HG02642 (cell line): ENCODE results near the gene ATG13.

ENCODE experiments used
- ATAC-seq: cut with Tn5 transposase; IDR thresholded peaks from one replicate; pipeline ENCODE4 v1.9.1; 2021; ENCODE audit warnings: mild to moderate bottlenecking; ENCODE audit not compliant: unreplicated experiment, poor library complexity

ATG13 gene

GRCh38 chr11:46604796-46605195, 12.6 kb upstream of the ATG13 start:
- ATAC-seq = no peak

GRCh38 chr11:46607516-46607915, 9.8 kb upstream of the ATG13 start:
- no peak for ATAC-seq

DNA sequence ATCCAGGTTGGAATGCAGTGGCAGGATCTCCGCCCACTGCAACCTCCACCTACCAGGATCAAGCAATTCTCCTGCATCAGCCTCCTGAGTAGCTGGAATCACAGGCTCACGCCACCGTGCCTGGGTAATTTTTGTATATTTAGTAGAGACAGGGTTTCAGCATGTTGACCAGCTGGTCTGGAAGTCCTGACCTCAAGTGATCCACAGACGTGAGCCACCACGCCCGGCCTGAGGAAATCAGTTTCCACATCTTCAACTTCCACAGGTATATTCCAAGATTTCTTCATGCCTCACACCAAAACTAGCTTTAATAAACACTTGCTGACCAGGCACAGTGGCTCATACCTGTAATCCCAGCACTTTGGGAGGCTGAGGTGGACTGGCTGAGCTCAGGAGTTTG, 8.0 kb upstream of the ATG13 start:
- no peak for ATAC-seq

DNA sequence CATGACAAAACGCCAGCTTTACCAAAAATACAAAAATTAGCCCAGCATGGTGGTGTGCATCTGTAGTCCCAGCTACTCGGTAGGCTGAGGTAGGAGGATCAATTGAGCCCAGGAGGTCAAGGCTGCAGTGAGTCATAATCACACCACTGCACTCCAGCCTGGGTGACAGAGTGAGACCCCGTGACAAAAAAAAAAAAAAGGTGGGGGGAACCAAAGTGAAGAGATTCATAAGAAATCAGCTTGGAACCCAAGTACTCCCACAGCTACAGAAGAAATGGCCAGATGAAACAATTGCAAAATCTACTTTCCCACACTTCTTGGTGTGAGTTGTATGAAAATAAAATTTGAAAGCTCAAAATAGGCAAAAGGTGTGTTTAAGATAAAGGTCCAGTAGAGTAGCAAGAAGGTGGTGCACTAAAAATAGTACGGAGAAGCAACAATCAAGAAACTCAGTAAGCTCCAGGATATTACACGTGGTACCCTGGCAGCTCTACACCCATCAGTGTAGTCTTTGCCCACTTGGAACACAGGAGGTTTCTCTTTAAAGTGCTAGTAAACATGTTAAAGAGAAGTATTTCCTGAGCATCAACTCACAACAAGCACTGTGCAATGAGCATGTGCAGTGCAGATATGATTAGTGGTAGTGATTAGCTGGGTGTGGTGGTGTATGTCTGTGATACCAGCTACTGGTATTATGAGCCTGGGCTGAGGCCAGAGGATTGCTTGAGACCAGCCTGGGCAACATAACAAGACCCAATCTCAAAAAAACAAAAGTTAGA, 5.6 kb upstream of the ATG13 start:
- ATAC-seq = no peak

DNA sequence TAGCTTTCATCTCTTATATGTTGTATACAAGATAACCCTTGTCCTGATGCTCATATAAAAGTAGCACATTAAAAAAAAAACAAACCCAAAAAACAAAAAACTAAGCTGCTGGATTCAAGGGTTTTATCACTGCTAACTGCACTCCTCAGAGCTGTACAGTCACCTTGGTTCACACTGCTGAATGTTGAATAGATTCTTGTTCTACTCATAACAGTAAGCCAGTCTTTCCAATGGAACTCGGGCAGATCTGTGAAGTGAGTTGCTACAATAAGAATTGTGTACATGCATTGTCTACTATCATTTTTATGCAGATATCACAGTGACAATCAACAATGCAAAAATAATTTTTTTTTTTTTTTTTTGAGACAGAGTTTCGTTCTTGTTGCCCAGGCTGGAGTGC, 5.0 kb upstream of the ATG13 start:
- ATAC-seq = no peak

DNA sequence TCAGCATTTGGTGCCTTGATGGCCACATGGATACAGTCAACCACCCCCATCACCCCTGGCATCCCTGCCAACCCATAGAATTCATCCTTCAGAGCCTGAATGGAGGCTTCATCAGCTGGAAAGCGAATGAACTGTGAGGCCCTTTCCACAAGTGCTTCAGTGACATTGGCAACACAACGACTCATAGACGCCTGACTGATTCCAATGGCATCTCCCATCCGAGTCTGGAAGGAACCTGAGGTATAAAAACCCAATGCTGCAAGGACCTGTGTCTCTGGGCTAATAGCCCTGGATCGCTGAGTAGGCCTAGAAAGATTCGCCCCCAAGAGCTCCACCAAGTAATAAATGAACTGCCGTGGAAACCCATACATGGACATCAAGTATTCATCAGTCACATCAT, 1.6 kb upstream of the ATG13 start:
- no peak for ATAC-seq

DNA sequence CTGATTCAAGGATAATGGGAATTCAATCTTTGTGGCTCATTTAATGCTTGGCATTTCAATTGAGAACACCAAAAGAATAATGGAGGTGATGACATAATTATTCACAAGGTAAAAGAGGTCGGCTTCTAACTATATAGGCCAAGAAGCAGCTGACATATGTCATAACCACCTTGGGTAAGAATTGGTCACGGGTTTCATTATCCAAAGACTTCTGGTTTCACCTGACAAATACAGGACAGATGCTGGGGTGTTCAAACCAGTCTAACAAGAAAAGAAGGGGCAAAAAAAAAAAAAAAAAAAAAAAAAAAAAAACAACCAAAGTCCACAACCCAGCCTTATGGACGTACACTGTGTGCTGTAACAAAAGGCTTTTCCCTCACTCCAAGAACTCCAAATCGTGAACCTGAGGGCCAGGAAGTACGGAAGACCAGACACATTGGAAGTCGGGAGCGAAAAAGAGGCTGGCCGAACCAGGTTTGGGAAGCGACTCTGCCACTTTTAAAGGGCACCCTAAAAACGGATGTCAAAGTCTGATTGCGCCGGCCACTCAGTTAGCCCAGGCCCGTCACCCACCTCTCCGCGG, 711 bp upstream of the ATG13 start:
- no peak for ATAC-seq

- no peak for ATAC-seq
Measured at GRCh38 chr11:46617972-46618314, 590 bp downstream of the ATG13 start.

- ATAC-seq = no peak
Measured at GRCh38 chr11:46618837-46619236, 1.5 kb downstream of the ATG13 start.

GRCh38 chr11:46625406-46625805, 8.1 kb downstream of the ATG13 start:
- ATAC-seq = no peak

DNA sequence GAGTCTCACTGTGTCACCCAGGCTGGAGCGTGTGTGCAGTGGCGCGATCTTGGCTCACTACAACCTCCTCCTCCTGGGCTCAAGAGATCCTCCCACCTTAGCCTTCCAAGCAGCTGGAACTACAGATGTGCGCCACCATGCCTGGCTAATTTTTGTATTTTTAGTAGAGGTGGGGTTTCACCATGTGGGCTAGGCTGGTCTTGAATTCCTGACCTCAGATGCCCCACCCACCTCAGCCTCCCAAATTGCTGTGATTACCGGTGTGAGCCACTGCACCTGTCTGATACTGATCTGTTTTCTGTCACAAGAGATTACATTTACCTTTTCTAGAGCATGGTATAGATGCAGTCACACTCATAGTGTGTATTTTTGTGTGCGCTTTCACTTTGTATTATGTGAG, 11.6 kb downstream of the ATG13 start:
- no peak for ATAC-seq

DNA sequence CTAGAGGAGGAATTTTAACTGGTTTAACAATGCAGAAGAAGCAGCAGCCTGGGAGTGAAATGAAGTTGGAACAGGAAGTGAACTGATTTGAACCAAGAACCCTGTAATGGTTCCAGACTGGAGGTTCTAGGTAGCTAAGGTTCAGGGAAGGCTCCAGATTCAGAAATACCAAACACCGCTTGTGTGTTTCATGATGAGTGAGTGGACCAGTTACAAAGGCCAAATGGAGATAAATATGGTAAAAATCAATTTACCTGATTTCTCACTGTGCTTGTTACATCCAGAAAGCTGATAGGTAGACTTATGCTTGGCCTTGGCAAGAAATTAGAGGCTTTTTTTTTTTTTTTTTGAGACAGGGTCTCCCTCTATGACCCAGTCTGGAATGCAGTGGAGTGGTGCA, 12.9 kb downstream of the ATG13 start:
- ATAC-seq = no peak

DNA sequence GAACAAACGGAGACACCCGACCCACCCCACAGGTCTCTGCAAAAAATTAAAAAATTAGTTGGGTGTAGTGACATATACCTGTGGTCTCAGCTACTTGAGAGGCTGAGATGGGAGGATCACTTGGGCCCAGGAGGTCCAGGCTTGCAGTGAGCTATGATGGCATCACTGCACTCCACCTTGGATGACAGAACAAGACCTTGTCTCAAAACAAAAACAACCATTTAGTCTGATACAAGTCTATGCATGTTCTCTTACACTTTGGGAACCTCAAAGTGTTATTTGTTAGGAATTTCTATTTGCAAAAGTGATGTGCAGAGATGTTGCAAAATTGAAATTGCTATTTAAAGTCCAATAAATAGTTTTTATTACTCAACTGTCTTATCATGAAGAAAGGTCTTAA, 14.3 kb downstream of the ATG13 start:
- no peak for ATAC-seq

GRCh38 chr11:46632502-46632901, 15.1 kb downstream of the ATG13 start:
- ATAC-seq = no peak

- no peak for ATAC-seq
Measured at GRCh38 chr11:46633291-46634217, 16.2 kb downstream of the ATG13 start.

GRCh38 chr11:46635557-46636139, 18.3 kb downstream of the ATG13 start:
- no peak for ATAC-seq

DNA sequence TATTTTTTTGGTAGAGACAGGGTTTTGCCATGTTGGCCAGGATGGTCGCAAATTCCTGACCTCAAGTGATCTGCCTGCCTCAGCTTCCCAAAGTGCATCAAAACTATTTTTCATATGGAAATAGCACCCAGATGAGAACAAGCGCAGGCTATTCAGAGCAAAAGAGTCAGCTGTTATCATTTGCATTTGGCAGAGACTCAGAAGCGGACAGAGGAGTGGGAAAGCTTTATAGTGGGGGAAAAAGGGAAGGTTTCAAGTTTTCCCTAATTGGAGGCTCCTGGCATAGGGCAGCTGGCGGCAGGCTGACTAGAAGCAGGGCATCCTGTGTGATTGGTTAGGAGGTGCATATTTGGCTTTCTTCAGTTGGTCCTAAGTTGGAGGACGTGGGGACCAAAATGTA, 20.2 kb downstream of the ATG13 start:
- no peak for ATAC-seq

DNA sequence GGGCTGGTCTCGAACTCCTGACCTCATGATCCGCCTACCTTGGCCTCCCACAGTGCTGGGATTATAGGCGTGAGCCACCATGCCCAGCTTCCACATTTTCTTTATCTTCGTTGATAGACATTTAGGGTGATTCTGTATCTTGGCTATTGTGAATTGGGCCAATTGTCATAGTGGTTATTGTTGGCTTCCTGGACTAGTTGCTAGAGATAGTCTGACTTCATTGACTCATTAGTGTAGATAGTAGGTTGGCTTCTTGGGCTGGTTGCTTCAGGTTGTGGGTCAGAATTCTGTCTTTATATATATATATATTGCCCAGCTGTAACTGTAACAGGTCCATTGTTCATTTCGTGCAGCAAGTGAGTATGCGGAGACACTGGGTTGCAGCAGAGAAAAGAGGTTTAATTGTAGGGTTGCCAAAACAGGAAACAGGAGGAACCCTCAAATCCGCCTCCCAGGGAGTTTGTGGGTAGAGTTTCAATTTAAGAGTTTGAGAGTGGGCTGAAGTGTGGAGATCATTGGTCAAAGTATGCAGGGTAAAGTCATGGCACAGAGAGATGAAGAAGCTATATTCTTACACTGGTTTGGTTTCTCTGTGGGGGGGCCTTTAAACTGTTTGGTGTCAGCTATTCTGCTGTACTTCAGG, 22.0 kb downstream of the ATG13 start:
- no peak for ATAC-seq

DNA sequence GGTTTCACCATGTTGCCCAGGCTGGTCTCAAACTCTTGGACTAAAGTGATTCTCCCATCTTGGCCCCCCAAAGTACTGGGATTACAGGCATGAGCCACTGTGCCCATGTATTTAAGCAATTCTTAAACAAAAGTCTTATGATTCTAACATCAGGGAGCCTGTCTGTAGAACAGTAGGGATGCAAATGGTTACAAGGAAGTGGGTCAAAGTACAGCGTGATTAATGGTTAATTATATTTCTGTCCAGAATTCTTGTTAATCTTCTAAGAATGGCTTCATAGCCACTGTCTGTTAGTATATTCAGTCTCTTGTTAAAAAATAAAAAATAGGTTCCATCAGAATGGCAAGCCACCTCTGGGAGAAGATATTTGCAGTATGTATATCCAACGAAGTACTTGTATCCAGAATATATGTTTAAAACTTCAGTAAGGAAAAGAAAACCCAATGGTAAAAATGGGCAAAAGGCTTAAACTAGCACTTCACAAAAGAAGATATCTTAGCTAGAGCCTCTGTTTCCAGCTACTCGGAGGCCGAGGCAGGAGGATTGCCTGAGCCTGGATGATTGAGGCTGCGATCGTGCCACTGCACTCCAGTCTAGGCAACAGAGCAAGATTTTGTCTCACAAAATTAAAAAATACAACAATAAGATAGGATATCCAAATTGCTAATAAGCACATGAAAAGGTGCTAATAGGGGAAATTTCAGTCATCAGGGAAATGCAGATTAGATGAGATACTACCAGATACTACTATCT, 22.9 kb downstream of the ATG13 start:
- no peak for ATAC-seq

GRCh38 chr11:46641639-46642038, 24.3 kb downstream of the ATG13 start:
- no peak for ATAC-seq
